Bone marrow (tissue), 2 donors: ENCODE results near the gene FAM199X.
A peak's percentile ranks its signal among the peaks of the same experiment; 100 is the strongest.
"Not testable (repeated sequence)": the region's sequence is repeated elsewhere in the genome, so short reads cannot be mapped to it uniquely, and the experiment has no call there.

Source experiments
- DNase-seq, 2 donors: peaks; one replicate each; lab custom pipeline; 2025; lab: John Stamatoyannopoulos, UW

The FAM199X gene

GRCh38 chrX:104189837-104190236 is 23.6 kb downstream of the FAM199X start:
- no peak for DNase-seq

DNA sequence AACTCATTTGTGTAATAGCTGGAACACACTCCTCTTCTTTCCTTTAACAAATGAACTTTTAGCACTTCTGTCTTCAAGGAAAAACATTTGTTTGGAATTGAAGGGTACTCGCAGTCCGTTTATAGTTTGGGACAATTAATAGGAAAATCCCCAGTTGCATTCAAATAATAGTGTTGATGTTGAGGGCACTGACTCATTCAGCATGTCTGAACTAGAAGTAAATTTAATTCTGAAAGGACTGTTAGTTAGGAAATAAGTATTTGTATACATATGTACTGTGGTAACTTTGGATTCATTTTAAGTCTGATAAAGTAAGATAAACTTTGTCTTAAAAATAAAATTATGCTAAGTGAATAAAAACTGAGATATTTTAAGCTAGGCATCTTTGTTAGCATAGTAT is 27.2 kb downstream of the FAM199X start:
- DNase-seq = no peak

DNA sequence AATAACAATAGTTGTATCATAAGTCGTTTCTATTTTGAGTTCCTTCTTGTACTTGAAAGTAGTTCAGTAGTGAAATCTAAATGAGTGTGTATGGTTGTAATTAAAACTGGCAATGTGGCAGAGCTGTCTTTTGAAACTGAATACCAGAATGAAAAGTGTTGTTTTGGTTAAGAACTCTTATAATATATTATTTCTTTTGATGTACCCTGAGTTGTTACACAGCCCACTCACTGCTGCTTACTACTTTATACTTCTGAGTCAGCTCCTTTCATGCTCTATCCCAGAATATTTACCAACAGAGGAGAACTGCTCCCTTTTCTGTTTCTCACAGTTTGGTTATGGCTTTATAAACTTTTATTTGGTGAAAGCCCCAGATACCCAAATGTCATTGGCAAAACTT is 28.8 kb downstream of the FAM199X start:
- no peak for DNase-seq

- DNase-seq = peak in 1 of 2 donors; percentile 1
These were observed 29.3 kb downstream of the FAM199X start for GRCh38 chrX:104195489-104196084.

- no peak for DNase-seq
These were observed 39.3 kb downstream of the FAM199X start for GRCh38 chrX:104205548-104205947.

DNA sequence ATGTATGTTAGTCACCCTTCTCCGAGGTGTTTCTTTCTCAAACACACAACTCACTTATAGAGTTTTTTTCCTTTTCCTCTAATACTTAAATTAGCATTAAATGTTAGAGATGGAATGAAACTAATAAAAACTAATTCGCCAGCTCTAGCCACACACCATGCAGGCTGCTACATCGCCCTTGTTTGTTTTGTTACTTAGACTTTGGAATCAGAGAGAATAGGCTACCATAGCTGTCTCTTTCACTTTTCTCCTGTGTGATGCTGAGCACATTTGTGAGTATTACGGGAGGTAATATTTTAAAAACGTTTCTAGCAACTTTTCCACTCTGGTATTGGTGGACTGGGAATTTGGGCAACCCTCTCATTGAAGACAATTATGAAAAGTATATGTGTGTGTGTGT is 44.9 kb downstream of the FAM199X start:
- no peak for DNase-seq

- not testable (repeated sequence) for DNase-seq
These were observed 63.8 kb downstream of the FAM199X start for GRCh38 chrX:104230060-104230459.
